Immature natural killer cell (primary cell): Measurements from ENCODE around the gene C10orf95. TPM values are rescaled to one million over a fixed set of nuclear protein-coding genes. Genes with fewer than 3 reads are reported as not detected.

Experiments used
- DNase-seq, 3 donors: peaks; one replicate each; pipeline ENCODE4 v3.0.0; 2022; ENCODE audit warnings: mixed read lengths in 1 of 3
- H3K27ac Mint-ChIP-seq, 6 donors: one replicate each; pipeline ENCODE4 v1.8.0; 2020; ENCODE audit warnings: mixed read lengths in 6 of 6, mild to moderate bottlenecking in 5 of 6, inconsistent platforms in 4 of 6, moderate library complexity in 3 of 6
- H3K27me3 Mint-ChIP-seq, 3 donors: one replicate each; pipeline ENCODE4 v1.8.0; 2020 to 2021; ENCODE audit warnings: low read depth in 3 of 3, mild to moderate bottlenecking in 3 of 3, mixed read lengths in 3 of 3, moderate library complexity in 3 of 3, inconsistent platforms in 1 of 3
- H3K36me3 Mint-ChIP-seq, 3 donors: one replicate each; pipeline ENCODE4 v1.8.0; 2020; ENCODE audit warnings: mixed read lengths in 3 of 3, inconsistent platforms in 2 of 3, mild to moderate bottlenecking in 2 of 3
- H3K4me1 Mint-ChIP-seq, 2 donors: one replicate each; pipeline ENCODE4 v1.8.0; 2020; ENCODE audit warnings: inconsistent platforms in 2 of 2, mild to moderate bottlenecking in 2 of 2, mixed read lengths in 2 of 2, moderate library complexity in 1 of 2
- H3K4me3 Mint-ChIP-seq, 5 donors: one replicate each; pipeline ENCODE4 v1.8.0; 2020; ENCODE audit warnings: mild to moderate bottlenecking in 5 of 5, mixed read lengths in 5 of 5, inconsistent platforms in 3 of 5, moderate library complexity in 3 of 5
- H3K9me3 Mint-ChIP-seq, 6 donors: one replicate each; pipeline ENCODE4 v1.8.0; 2020; ENCODE audit warnings: mild to moderate bottlenecking in 6 of 6, mixed read lengths in 6 of 6, inconsistent platforms in 4 of 6, moderate library complexity in 3 of 6
- polyA plus RNA-seq, 3 donors: library from polyadenylated mRNA; unstranded; fragments of 300-500 nt; fragmentation: Illumina TruSeq; gene quantifications; one replicate each; pipeline ENCODE4 v1.2.3, GENCODE V29; 2021

Gene C10orf95
- polyA plus RNA-seq, 3 donors from 2014 or later: 0.32 to 0.67 (median 0.59) TPM

DNA sequence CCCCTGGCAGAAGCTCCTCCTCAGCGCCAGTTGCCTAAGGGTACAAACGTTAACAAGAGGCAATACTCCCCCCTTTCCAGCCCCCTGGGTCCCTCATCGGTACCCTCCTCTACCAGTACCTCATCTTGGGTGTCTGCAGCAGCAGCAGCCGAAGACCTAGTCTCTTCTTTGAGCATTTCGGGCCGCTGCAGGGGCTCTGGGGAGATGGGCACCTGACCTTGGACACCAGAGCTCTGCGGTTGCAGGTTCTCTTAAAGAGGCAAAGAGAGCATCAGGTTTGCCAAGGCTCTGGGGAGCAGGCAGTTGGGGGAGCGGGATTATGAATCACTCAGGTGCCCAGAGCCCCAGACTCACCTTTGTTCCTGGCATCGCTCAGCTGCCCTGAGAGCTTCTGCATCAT, 27.2 kb downstream of the C10orf95 start:
- Mint-ChIP-seq H3K4me3 (peak overlapping the region in 2 of 5 donors; percentile 14 to 17), H3K36me3 (peaks cover 0 to 4% (median 4%) of the 10 kb centered on the region in 3 donors), H3K27me3 (peaks cover 8 to 11% (median 9%) of the 10 kb centered on the region in 3 donors), H3K9me3 (no peaks in the 10 kb centered on the region), H3K4me1 (peaks cover 39 to 42% of the 10 kb centered on the region in 2 donors), H3K27ac (no peak overlapping the region)
- DNase-seq: no peak

DNA sequence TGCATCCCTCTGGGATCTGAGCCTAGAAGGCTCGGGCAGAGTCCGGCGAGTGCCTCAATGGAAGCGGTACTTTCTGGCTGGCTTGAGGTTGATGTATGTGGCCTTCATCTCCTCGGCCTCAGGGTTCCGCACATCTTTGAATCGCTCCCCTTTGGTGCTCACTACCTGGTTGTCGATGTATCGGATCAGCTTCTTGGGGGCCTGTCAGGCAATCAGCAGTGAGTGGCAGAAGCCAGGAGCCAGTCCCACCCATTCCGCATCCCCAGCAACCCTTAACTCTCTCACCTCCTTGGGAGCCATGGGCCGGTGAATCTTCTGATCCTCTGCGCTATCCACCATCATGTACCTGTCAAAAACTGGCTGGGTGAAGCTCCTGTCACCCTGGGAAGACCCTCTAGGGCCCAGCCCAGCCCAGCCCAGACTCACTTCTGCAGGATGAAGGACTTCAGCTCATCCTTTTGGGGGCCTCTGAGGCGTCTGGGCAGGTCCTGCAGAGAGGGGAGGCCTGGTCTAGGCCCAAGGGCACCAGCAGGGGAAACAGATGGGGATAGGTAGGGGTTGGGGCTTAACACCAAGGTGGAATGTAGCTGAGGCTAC, 27.9 kb downstream of the C10orf95 start:
- H3K4me3 Mint-ChIP-seq: peak overlapping the region; percentile 27 to 99 (median 56)

DNA sequence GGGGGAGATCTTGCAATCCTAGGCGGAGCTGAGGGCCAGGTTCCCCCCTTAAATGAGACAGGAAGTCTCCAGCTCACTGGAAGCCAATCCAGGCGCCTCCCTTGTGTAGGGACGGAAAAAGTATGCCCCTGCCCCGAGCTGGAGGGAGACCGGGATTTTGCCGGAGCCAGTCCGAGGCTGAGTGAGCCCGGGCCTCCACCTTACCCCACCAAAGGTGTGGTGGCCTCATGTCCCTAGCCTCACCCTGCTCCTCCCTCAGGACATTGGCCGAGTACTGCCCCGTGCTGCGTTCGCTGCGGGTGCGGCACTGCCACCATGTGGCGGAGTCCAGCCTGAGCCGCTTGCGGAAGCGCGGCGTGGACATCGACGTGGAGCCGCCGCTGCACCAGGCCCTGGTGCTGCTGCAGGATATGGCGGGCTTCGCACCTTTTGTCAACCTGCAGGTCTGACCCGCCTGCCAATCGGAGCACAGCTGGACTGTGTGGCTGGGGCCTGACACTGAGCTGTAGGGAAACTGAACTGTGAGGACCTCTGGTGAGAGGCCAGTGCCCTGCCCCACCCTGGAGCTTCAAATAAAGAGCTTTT, 28.7 kb downstream of the C10orf95 start:
- peaks cover 0 to 4% (median 2%) of the 10 kb centered on the region in 3 donors for H3K36me3 Mint-ChIP-seq
- H3K9me3 Mint-ChIP-seq: no peaks in the 10 kb centered on the region
- peak overlapping the region; percentile 66 to 90 (median 82) for H3K27ac Mint-ChIP-seq
- H3K4me1 Mint-ChIP-seq: peaks cover 43 to 48% of the 10 kb centered on the region in 2 donors
- H3K4me3 Mint-ChIP-seq: peak overlapping the region; percentile 94 to 100 (median 99)
- peak; percentile 61 to 64 (median 62) for DNase-seq
- peaks cover 9 to 17% (median 13%) of the 10 kb centered on the region in 3 donors for H3K27me3 Mint-ChIP-seq

More for the DNA sequence above, 27.9 kb downstream of the C10orf95 start:
- DNase-seq: no peak
- Mint-ChIP-seq H3K27ac (peak overlapping the region in 2 of 6 donors; percentile 58 to 62), H3K27me3 (peaks cover 9 to 15% (median 11%) of the 10 kb centered on the region in 3 donors), H3K9me3 (no peaks in the 10 kb centered on the region), H3K36me3 (peaks cover 0 to 4% (median 4%) of the 10 kb centered on the region in 3 donors), H3K4me1 (peaks cover 43 to 45% of the 10 kb centered on the region in 2 donors)

DNA sequence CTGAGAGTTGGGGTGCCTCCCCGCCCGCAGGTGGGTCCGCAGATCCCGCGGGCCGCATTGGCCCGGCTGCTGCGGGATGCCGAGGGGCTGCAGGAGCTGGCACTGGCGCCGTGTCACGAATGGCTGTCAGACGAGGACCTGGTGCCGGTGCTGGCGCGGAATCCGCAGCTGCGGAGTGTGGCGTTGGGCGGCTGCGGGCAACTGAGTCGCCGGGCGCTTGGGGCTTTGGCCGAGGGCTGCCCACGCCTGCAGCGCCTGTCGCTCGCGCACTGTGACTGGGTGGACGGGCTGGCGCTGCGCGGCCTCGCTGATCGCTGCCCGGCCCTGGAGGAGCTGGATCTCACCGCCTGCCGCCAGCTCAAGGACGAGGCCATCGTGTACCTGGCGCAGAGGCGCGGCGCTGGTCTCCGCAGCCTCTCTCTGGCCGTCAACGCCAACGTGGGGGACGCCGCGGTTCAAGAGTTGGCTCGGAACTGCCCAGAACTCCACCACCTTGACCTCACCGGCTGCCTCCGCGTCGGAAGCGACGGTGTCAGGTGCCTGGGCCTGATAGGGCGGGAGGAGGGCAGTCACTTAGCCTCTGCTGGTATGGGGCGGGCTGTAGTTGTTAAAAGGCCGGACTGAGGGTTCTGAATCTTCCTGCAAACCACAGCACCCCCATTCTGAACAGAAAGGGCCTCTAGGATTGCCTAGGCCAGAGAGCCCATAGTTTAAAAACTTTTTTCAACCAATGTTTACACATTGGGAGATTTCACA, 29.4 kb downstream of the C10orf95 start:
- Mint-ChIP-seq H3K27me3 (peaks cover 9 to 23% (median 15%) of the 10 kb centered on the region in 3 donors), H3K27ac (peak overlapping the region; percentile 66 to 96 (median 87)), H3K9me3 (no peaks in the 10 kb centered on the region), H3K36me3 (peaks cover 0 to 4% (median 0%) of the 10 kb centered on the region in 3 donors), H3K4me3 (peak overlapping the region; percentile 94 to 100 (median 99)), H3K4me1 (peaks cover 39 to 48% of the 10 kb centered on the region in 2 donors)
- peak; percentile 41 to 51 (median 49) for DNase-seq

DNA sequence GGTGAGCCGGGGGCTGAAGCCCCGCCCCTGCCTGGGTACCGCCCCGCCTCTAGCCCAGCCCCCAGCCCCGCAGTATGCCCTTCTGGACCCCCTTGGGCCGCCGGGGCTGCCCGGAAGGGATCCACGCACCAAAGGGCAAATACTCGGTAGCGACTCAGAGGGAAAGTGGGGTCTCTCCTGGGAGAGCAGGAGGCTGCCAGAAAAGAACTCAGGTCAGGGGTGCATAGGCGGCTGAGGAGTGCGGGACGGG, 29.9 kb downstream of the C10orf95 start:
- Mint-ChIP-seq H3K27ac (peak overlapping the region in 4 of 6 donors; percentile 53 to 96 (median 72)), H3K4me1 (peaks cover 39 to 48% of the 10 kb centered on the region in 2 donors), H3K27me3 (peaks cover 9 to 24% (median 16%) of the 10 kb centered on the region in 3 donors), H3K9me3 (no peaks in the 10 kb centered on the region), H3K4me3 (peak overlapping the region; percentile 94 to 100 (median 99)), H3K36me3 (peaks cover 0 to 3% (median 0%) of the 10 kb centered on the region in 3 donors)
- no peak for DNase-seq

DNA sequence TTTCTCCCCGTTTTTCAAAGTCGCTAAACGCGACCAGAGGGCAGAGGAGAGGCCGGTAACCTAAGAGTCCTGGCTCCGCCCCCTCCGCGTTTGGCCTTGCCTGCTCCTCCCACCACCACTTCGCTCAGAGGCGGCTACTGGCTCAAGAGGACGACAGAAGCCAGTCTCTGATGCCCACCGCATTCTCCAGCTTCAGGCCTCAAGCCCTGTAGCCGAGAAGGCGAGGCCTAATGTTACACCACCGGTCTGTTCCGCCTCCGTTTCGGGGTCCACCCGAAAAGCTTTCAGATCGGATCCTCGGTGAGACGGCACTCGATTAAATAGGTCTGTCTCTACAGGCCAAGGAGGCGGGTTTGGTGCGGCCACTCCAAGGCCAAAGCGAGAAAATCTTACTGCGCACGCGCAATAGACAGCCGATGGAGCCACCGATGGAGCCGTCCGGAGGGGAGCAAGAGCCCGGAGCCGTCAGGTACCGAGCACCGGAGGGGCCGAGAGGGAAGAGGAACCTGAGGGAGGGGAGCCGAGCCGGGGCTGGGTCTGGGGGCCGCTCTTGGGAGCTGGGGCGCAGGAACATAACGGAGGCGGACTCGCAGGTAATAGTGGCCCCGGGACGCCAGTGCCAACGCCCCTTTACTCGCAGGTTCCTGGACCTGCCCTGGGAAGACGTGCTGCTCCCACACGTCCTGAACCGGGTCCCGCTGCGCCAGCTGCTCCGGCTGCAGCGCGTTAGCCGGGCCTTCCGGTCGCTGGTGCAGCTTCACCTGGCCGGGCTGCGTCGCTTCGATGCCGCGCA, 30.4 kb downstream of the C10orf95 start, which contains the start of gene FBXL15:
TSS of gene FBXL15 (plus strand) at position 123 of the 793 bp plus-strand sequence. CDS start at position 417, 294 bp downstream.
- H3K27me3 Mint-ChIP-seq: peaks cover 9 to 25% (median 16%) of the 10 kb centered on the region in 3 donors
- H3K9me3 Mint-ChIP-seq: no peaks in the 10 kb centered on the region
- H3K36me3 Mint-ChIP-seq: peaks cover 0 to 2% (median 0%) of the 10 kb centered on the region in 3 donors
- H3K4me3 Mint-ChIP-seq: peak within 1 kb of the TSS; percentile 94 to 100 (median 99)
- peak; percentile 96 for DNase-seq
- H3K4me1 Mint-ChIP-seq: peaks cover 39 to 48% of the 10 kb centered on the region in 2 donors
- H3K27ac Mint-ChIP-seq: peak within 1 kb of the TSS; percentile 86 to 97 (median 96)

DNA sequence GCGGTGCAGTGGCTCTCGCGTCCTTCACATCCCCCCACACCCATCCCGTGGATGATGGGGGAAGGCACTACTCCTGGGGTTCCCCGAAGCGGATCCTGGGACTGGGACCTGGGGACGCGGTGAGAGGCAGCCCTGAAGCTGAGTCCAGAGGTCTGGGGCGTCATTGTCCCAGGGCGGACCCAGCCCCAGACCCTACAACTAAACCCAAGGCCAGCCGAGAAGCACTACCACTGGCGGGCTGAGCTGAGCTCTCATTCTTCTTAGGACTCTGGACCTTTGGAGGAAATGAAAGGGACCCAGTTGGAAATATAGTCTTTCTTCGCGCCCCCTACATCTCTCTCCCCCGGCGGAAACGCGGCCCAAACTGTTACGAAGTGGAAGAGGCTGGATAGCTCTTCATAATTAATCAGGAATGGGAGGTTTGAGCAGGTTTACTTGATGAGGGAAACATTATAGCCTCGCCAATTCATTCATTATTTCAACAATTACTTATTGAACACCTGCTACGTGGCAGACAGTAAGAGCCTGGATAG, 31.1 kb downstream of the C10orf95 start:
- no peak for DNase-seq
- peak overlapping the region; percentile 94 to 100 (median 99) for H3K4me3 Mint-ChIP-seq
- peak overlapping the region; percentile 86 to 97 (median 96) for H3K27ac Mint-ChIP-seq
- H3K36me3 Mint-ChIP-seq: peaks cover 0 to 2% (median 0%) of the 10 kb centered on the region in 3 donors
- H3K4me1 Mint-ChIP-seq: peaks cover 39 to 48% of the 10 kb centered on the region in 2 donors
- no peaks in the 10 kb centered on the region for H3K9me3 Mint-ChIP-seq
- peaks cover 9 to 28% (median 16%) of the 10 kb centered on the region in 3 donors for H3K27me3 Mint-ChIP-seq

DNA sequence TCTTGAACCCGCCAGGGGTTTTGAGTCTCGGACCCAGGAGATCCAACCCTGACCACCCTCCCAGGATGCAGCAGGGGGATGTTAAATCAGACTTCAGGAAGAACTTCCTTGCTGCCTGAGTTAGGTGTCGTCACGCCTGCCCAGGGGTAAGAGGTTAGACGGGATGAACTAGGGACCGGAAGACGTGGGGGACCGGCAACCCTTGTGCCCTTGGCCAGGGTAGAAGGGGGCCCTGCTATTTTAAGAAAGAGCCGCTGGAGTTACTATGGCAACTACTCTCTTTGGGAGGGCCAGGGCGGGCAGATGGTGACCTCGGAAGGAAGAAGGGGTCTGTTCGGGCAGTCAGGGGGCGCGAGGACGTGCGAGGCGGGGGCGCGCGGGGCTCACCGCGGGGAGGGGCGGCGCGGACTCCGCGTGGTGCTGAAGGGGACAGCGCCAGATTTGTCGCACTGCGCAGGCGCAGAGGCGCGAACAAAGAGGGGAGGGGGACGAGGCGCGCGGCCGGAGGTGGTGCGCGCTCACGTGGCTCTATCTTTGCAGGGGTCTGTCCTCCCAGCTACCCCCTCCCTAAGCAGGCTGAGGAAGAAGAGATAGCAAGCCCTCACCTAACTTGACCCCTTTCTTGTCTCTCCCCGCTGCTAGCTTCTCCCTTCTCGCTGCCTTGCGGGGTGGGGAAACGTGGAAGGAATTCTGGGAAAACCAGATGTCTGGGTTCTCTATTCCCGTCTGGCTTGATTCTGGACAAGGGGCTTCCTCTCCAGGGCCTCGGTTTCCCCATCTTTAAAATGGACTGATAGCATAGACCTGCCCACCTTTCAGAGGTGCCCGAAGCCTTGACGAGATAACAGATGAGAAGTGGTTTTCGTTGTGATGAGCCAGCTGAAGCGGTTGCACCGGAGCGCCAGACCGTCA, 31.8 kb downstream of the C10orf95 start:
- H3K4me1 Mint-ChIP-seq: peaks cover 39 to 48% of the 10 kb centered on the region in 2 donors
- peak overlapping the region; percentile 94 to 100 (median 99) for H3K4me3 Mint-ChIP-seq
- peaks cover 0 to 2% (median 0%) of the 10 kb centered on the region in 3 donors for H3K36me3 Mint-ChIP-seq
- peak; percentile 68 to 73 (median 72) for DNase-seq
- H3K27me3 Mint-ChIP-seq: peaks cover 9 to 28% (median 16%) of the 10 kb centered on the region in 3 donors
- H3K9me3 Mint-ChIP-seq: no peaks in the 10 kb centered on the region
- peak overlapping the region in 1 of 6 donors; percentile 84 for H3K27ac Mint-ChIP-seq

DNA sequence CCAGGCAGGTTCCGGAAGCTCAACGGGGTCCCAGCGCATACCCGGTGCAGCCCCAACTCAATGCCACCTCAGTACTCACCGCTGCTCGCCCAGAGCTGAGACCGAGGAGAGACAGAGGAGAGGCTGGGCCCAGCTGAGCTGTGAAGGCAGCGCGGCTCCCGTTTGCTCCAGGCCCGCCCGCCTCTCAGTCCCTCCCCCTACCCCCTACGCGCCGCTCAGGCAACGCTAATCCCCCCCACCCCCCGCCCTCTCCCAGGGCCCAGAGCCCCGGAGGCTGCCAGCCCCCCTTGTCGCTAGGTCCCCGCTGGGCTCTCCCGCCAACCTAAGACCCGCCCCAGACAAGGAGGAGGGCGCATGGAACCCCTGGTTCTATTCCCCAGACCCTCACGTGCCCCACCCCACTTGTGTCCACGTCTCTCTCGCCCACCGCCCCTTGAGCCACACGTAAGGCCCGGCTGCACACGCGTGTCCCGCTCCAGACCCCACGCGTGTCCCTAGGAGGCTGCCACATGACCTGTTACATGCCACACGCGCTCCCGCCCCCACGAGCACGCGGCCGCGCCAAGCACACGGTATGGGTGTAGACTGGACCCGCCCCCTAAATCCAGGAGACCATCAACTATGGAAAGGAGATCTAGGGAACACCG, 32.6 kb downstream of the C10orf95 start, which contains the start of gene PSD:
TSS of gene PSD (minus strand) at position 164 of the 647 bp plus-strand sequence. CDS start 1,747 bp downstream, outside the sequence.
- peaks cover 11 to 28% (median 16%) of the 10 kb centered on the region in 3 donors for H3K27me3 Mint-ChIP-seq
- H3K4me3 Mint-ChIP-seq: peak within 1 kb of the TSS; percentile 94 to 100 (median 99)
- H3K27ac Mint-ChIP-seq: peak within 1 kb of the TSS in 1 of 6 donors; percentile 84
- DNase-seq: no peak
- no peaks in the 10 kb centered on the region for H3K9me3 Mint-ChIP-seq
- peaks cover 0 to 2% (median 0%) of the 10 kb centered on the region in 3 donors for H3K36me3 Mint-ChIP-seq
- peaks cover 39 to 43% of the 10 kb centered on the region in 2 donors for H3K4me1 Mint-ChIP-seq

DNA sequence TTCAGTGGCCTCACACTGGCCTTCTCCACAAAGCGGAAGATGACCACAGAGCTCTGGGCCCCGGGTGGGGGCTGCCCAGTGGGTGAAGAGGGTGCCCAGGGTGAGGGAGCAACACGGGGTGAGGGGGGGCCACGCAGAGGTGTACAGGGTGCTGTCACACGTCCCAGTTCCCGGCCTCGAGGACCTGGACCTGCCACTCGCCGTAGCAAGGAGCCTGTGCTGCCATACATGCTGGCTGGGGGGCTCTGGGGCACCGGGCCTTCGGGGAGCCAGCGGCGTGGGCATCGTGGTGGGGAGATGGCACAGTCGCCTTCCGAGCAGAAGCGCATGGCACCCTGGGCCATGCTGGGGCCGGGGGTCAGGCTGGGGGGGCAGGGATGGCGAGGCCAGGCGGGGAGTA, 34.6 kb downstream of the C10orf95 start:
- no peak for DNase-seq

DNA sequence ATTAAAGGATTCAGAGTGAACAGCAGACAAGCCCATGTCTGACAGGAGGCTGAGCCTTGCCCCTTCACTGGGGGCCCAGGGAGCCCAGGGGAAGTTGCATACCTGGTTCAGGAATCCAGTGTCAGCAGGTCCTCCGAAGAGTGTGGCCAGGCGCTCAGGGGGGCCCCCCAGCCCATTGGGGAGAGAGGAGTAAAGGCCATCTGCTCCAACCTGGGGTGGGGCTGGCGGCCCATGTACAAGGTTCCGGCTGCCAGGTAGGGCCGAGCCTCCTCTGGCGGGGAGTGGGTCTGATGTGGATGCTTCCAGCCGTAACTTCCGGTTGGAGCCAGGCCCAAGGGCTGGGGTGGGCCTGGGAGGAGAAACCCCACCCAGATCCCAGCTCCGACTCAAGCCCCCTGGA, 35.1 kb downstream of the C10orf95 start:
- peaks cover 15 to 35% (median 19%) of the 10 kb centered on the region in 3 donors for H3K27me3 Mint-ChIP-seq
- no peak overlapping the region for H3K4me3 Mint-ChIP-seq
- DNase-seq: no peak
- peaks cover 22 to 27% of the 10 kb centered on the region in 2 donors for H3K4me1 Mint-ChIP-seq
- H3K36me3 Mint-ChIP-seq: peaks cover 0 to 2% (median 0%) of the 10 kb centered on the region in 3 donors
- H3K9me3 Mint-ChIP-seq: no peaks in the 10 kb centered on the region
- no peak overlapping the region for H3K27ac Mint-ChIP-seq

More for the DNA sequence above, 34.6 kb downstream of the C10orf95 start:
- H3K27ac Mint-ChIP-seq: no peak overlapping the region
- H3K4me3 Mint-ChIP-seq: no peak overlapping the region
- no peaks in the 10 kb centered on the region for H3K9me3 Mint-ChIP-seq
- H3K36me3 Mint-ChIP-seq: peaks cover 0 to 2% (median 0%) of the 10 kb centered on the region in 3 donors
- peaks cover 14 to 33% (median 19%) of the 10 kb centered on the region in 3 donors for H3K27me3 Mint-ChIP-seq
- H3K4me1 Mint-ChIP-seq: peaks cover 22 to 27% of the 10 kb centered on the region in 2 donors
